SK-N-SH treated with all-trans-retinoic acid at 6 μM for 48 hours (cell line): ENCODE measurements around the gene FGF18.

Experiments
- ISL1 ChIP-seq: fragments of 250-450 bp; sonication (Bioruptor Pico); IDR thresholded peaks from 2 replicates; pipeline ENCODE4 v2.1.2; 2022; ENCODE audit warnings: mild to moderate bottlenecking, moderate library complexity
- PPARA ChIP-seq: fragments of 250-450 bp; sonication (Bioruptor Pico); IDR thresholded peaks from 2 replicates; pipeline ENCODE4 v1.5.0; 2020; ENCODE audit warnings: mild to moderate bottlenecking, borderline replicate concordance
- TSHZ2 ChIP-seq: fragments of 250-450 bp; sonication (Bioruptor Pico); IDR thresholded peaks from 2 replicates; pipeline ENCODE4 v1.5.0; 2020; ENCODE audit warnings: mild to moderate bottlenecking, moderate library complexity
- ZC3H10 ChIP-seq: fragments of 250-450 bp; sonication (Bioruptor Pico); IDR thresholded peaks from 2 replicates; pipeline ENCODE4 v1.5.1; 2021; ENCODE audit warnings: mild to moderate bottlenecking, moderate library complexity
- ZFP3 ChIP-seq: fragments of 250-450 bp; sonication (Bioruptor Pico); IDR thresholded peaks from 2 replicates; pipeline ENCODE4 v1.5.0; 2020; ENCODE audit warnings: mild to moderate bottlenecking, moderate library complexity

GRCh38 chr5:171425596-171426244, 6.3 kb downstream of the FGF18 start:
- TF ChIP-seq ZC3H10 (CRISPR knock-in tag) (no peak), TSHZ2 (CRISPR knock-in tag) (no peak), ZFP3 (CRISPR knock-in tag) (no peak), ISL1 (no peak), PPARA (CRISPR knock-in tag) (no peak)
